ENCODE results near the gene SYDE2. TPM values are rescaled to one million over a fixed set of nuclear protein-coding genes. Genes with fewer than 3 reads are reported as not detected.
"Not testable (repeated sequence)": the region's sequence is repeated elsewhere in the genome, so short reads cannot be mapped to it uniquely, and the experiment has no call there.

SYDE2 gene
- total RNA-seq, 1 donor from 2014 or later, result 4.0 TPM

DNA sequence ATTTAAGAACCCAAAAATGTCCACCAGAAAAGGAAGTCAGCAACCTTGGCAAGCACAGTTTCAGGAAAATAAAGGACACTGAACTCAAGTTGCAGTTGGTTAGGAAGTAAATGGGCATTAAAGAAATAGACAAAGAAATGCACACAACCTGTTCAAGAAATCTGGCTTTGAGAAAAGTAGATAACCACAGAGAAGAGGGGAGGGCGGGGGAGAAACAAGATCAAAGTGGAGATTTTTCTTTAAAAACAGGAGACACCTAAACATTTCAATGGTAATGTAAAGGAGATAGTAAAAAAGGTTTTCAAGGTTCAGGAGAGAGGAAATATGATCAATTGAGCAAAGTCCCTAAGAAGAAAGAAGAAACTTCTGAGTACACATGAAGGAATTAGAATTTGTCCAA is 29.1 kb downstream of the SYDE2 start:
- no peak for DNase-seq (ENCODE audit: low read depth, low spot score)

DNA sequence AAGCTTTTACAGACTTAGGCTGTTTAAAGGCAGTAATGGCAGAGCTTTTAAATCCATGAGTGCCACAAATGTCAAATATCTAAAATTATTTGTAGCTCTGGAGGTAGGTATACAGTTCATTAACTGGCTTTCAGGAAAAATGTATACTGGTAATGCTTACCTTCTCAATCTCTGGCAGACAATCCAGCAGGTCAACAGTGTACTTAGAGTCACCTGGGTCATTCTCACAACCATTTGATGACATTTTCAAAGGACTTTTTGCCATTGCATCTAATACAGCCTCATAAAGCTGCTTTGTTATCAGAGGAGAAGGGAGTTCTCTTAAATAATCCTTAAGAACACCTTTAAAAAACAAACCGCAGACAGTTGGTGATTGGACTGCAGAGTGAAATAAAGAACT is 31.9 kb downstream of the SYDE2 start:
- no peak for DNase-seq (ENCODE audit: low read depth, low spot score)

DNA sequence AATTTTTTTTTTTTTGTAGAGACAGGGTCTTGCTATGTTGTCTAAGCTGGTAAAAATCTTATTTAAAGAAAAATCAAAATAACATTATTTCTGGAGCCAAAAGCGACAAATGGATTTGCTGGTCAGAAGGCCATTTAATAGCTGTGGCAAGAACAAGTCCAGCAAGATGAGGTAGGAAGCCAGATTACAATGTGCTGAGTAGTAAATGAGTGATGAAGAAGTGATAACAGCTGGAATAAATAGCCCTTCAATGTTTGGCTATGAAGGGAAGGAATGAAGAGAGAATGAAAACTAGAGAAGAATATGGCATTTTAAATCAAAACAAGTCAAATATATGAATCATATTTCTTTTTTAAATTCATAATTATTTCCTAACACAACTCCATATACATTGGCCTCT is 34.5 kb downstream of the SYDE2 start:
- DNase-seq (ENCODE audit: low read depth, low spot score), result no peak

DNA sequence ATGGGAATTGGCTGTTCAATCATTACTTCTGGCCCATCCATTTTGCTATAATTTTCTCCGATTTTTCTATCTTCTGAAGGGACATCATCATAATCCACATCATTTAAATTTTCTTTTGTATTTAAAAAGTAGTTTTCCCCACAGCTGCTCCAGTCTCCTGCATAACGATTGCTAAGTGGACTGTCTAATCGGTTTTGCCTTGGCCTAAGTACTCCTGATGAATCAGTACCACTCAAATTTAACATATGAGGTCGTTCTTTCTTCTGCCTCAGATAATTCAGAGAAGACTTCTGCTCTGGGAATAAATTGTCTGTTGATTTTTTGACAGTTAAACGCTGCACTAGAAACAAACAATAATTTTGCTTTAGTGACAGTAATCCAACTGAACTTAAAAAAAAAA is 41.9 kb downstream of the SYDE2 start:
- no peak for DNase-seq (ENCODE audit: low read depth, low spot score)

DNA sequence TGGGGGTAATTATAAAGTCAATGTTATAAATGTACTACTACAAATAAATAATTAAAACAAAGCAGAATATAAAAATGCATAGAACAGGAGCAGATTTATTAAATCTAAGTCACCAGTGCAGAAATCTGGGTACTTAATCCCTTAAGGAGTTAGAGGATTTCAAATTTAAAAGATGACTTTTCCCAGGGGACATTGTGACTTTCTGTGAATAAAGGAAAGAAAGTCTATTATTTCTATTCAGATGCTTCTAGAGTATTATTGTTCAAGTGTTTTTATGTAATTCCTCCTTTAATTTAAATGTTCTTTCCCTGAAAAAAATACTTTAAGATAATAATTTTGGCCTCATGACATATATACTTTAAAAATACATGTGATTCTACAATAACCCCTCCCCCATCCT is 43.4 kb downstream of the SYDE2 start:
- no peak for DNase-seq (ENCODE audit: low read depth, low spot score)

DNA sequence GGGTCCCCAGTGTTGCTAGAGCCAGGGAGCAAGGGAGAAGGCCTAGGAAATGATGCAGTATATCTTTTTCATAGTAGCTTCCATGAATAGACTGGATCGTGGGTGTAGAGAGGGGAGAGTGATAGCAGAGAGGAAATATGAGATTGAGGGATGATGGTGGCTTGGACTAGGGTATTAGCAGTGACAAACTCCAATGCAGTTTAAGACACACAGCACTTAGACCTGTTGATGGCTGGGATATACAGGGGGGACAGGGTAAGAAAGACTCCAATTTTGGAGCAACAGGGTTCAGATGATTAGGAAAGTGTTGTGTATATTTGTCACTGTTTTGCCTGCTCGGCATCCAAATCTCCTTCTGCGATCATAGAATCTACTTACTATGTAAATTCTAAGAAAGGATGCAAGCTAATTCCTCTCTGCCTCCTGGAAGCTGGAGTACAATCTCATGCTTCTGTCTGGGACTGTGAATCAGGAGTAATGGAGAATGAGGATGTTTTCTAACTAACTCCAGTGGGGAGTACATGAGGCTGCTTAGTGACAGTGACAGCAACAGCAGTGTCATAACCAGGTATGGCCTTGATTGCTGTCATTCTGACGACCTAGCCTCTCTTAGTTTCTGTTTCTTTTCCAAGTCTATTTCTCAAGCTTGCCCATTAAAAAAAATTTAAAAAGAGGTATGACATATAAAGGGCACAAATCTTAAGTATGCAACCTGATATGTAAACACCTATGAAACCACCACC is 47.5 kb downstream of the SYDE2 start:
- DNase-seq (ENCODE audit: low read depth, low spot score), result no peak

DNA sequence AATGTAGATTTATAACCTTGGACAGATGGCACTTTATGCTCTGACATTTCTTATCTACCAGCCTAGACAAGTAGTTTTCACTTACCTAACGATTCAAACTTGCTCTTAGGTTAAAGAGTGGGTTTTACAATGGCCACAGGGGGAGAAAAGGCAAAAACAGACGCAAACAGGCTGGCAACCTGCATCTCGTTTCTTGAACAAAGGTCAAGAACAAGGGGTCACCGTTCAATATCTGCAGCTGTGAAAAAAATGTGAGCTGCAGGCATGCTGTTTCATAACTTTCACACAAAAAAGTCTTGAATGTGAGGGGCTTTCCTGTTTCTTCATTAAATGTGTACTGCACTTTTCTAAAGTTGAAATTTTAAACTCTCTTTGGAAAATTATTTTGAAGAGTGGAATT is 49.4 kb downstream of the SYDE2 start:
- no peak for DNase-seq (ENCODE audit: low read depth, low spot score)

DNA sequence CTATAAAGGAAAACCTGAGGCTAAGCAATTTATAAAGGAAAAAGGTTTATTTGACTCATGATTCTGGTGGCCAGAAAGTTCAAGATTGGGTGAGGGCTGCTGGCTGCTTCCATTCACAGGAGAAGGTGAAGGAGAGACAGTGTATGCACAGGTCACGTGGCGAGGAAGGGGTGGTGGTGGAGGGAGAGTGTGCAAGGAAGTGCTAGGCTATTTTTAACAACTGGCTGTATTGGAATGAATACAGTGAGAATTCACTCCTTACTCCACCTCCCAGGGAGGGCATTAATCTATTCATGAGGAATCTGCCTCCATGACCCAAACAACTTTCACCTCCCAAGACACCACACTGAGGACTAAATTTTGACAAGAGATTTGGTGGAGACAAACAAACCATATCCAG is 51.0 kb downstream of the SYDE2 start:
- DNase-seq (ENCODE audit: low read depth, low spot score), result no peak

DNA sequence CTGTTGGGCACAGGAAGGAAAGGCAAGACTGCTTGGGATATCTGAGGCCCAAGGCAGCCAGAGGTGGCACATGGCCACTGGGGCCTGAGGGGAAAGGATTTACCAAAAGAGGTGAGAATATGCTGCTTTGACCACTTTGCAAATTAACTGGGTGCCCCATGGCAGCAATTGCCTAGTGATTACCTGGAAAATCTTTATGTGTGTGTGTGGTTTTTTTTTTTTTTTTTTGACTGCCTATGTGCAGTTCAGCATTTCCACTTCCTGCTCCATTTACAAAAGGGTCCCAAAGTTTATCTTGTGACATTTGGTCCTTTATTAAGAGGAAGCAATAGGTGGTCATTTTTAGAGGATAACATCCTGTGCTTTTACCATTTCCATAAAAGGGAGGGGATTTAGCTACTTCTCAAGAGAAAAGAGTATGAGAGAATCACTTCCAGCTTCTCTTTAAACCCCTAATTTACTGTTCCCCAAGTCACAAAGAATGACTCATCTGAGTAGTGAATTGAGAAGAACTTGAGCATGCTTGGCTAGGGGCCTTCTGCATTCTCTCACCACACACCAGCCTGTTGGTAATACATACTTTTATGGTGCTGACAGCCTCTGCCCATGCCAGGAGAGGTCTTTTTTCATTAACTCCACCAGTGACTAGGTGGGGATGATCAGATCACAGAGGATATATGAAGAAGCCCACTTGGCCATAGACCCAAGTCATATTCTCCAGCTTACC is 52.1 kb downstream of the SYDE2 start:
- DNase-seq (ENCODE audit: low read depth, low spot score), result no peak

DNA sequence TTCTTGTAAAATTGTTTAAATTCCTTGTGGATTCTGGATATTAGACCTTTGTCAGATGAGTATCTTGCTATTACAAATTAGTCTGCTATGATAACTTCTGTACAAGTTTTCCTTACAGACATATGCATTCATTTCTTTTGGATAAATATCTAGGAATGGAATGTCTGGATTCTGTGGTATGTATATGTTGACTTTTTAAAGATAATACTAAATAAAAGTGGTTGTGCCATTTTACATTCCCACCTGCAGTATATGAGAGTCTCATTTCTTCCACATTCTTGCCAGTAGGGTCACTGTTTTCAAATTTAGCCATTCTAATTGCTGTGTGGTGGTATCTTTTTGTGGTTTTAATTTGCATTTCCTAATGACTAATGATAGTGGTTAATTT is 53.9 kb downstream of the SYDE2 start:
- DNase-seq (ENCODE audit: low read depth, low spot score), result no peak

DNA sequence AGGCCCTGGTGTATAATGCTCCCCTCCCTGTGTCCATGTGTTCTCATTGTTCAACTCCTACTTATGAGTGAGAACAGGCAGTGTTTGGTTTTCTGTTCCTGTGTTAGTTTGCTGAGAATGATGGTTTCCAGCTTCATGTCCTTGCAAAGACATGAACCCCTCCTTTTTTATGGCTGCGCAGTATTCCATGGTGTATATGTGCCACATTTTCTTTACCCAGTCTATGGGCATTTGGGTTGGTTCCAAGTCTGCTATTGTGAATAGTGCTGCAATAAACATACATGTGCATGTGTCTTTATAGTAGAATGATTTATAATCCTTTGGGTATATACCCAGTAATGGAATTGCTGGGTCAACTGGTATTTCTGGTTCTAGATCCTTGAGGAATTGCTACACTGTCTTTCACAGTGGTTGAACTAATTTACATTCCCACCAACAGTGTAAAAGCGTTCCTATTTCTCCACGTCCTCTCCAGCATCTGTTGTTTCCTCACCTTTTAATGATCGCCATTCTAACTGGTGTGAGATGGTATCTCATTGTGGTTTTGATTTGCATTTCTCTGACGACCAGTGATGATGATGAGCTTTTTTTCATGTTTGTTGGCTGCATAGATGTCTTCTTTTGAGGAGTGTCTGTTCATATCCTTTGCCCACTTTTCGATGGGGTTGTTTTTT is 54.4 kb downstream of the SYDE2 start:
- DNase-seq (ENCODE audit: low read depth, low spot score), result not testable (repeated sequence)

DNA sequence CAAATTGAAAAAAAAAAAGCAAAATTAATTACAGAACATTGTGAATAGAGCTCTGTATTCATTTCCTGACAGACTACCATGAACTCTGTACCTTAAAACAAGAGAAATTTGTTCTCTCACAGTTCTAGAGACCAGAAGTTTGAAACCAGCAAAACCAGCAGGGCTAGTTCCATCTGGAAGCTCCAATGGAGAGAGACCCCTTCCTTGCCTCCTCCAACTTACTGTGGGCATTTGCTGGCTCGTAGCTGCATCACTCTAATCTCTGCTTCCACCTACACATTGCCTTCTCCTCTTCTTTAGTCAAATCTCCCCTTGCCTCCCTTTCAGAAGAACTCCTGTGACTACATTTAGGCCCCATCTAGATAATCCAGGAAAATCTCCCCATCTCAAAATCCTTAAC is 56.5 kb downstream of the SYDE2 start:
- no peak for DNase-seq (ENCODE audit: low read depth, low spot score)

DNA sequence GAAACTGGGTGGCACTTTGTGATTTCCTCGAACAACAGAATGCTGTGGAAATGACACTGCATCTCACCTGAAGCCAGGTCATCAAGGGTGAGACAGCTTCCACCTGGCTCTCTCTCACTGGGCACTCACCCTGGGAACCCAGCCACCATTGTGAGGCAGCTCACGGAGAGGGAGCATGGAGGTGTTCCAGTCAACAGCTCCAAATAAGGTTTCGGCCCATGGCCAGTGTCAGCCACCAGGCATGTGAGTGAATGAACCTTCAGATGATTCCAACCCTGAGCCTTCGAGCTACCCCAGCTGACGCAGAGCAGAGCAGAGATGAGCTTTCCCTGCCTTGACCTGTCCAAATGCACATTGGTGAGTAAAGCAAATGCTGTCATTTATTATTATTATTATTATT is 58.1 kb downstream of the SYDE2 start:
- no peak for DNase-seq (ENCODE audit: low read depth, low spot score)

DNA sequence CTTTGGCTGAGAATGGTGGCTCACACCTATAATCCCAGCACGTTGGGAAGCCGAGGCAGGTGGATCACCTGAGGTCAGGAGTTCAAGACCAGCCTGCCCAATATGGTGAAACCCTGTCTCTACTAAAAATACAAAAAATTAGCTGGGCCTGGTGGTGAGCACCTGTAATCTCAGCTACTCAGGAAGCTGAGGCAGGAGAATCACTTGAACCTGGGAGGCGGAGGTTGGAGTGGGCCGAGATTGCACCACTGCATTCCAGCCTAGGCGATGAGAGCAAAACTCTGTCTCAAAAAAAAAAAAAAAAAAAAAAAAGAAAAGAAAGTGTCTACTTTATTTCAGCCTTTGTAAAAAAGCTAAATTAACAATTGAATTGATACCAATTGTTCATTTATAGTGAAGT is 62.4 kb downstream of the SYDE2 start:
- DNase-seq (ENCODE audit: low read depth, low spot score), result not testable (repeated sequence)

DNA sequence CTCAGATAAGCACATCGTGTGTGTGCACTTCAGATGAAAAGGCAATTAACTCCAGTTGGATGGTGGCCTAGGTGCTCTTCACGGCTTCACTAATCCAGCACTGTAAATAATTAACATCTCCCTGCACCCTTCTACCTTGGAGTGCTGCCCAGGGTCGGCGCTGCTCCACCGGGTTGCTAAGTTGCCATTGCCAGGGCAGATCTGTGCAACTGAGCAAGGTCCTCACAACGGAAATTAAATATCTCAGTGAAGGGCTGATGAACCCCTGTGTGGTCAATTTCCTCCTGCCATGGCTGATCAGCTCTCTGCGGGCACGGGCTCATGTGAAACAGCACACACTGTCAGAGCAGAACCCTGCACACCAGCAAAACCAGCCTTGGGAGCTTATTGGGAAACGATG is 63.2 kb downstream of the SYDE2 start:
- DNase-seq (ENCODE audit: low read depth, low spot score), result no peak

DNA sequence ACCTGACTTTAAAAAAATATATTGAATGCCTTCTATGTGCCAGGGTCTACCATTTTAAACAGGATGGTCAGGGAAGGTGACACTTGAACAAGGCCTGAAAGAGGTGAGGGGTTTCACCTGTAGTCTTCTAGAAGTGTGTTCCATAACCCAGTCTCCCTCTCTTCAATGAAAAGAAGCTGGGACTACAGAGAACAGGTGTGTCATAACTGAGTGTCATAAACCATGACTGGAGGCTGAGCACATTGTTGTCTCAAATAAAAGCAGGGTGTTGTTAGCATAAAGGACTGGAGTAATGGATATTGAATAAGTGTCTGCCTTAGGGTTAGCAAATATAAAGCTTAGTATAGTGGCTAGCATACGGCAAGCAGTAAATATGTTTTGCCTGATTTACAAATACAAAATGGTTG is 65.4 kb downstream of the SYDE2 start:
- no peak for DNase-seq (ENCODE audit: low read depth, low spot score)

DNA sequence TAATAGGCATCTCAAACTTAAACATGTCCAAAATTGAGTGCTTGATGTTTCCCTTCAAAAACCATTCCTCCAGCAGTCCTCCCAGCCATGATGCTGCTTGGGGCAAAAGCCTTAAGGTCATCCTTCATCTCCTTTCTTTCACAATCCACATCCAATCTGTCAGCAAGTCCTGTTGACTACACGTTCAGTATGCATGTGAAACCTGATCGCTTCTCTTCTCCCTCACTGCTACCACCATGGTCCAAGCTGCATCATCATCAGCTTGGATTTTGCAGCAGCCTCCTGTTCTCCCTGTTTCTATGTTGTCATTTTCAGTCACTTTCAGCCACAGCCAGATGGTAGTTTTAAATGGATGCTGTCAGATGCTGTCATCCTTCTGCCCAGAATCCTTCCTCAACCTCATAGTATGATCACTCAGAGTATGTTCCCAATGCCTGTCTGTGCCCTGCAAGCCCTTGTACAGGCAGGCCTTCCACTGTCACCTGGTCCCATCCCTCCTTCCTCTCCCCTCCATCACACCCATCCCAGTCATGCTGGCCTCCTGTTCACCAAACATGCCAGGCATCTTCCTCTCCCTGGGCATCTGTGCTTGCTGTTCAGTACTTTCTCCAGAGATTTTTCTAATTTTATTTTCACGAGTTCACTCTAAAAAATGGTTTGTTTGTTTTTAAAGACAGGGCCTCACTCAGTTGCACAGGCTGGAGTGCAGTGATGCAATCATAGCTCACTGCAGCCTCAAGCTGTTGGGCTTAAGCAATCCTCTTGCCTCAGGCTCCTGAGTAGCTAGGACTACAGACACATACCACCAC is 66.0 kb downstream of the SYDE2 start:
- no peak for DNase-seq (ENCODE audit: low read depth, low spot score)

DNA sequence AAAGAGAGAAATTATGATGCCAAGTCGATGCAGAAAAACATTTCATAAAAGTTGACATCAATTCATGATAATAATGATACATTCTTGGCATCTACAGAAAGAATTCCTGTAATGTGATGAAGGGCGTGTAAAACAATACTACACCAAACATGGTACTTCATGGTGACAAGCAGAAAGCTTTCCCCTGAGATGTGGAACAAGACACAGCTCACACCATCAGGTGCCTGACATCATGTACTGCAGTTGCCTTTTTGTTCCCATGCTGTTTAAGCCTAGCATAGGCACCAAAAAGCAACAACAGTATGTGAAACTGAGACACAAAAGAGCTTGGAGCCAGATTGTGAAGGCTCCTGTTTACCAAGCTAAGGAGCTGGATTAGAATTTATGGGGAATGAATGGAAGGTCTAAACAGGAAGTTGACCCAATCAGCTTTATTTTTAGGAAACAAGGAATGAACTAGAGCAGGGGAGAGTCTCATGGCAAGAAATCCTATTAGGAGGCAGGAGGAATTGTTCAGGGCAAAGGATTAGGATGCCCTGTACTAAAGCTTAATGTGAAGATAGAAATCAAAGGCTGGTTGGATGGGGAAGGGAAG is 67.2 kb downstream of the SYDE2 start:
- no peak for DNase-seq (ENCODE audit: low read depth, low spot score)

DNA sequence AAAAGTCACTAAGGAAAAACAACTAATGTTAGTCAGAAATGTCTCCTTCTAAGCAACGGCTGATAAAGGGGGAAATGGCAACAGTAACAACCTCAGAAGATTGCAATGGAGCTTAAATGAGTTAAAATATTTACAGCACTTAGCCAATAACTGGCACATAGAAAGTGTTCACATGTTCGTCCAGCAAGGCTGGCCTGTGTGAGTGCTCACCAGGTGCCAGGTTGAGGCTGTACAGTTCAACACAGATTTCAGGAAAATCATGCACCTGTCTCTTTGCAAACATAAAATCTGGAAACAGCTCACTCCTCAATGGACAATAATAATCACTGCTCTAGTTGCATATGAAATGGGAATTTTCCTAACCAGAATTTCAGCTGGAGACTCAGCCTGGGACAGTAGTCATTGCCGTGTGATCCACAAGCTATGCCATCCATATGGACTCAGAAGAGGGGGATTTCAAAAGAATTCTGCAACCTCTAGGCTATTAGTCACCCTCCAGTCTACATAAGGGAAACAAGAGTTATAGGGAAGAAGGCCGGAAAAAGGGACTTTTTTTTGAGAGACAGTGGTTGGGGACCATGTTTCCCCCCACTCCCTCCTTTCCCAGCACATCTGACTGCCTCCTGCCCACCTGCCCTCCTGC is 68.6 kb downstream of the SYDE2 start:
- no peak for DNase-seq (ENCODE audit: low read depth, low spot score)

DNA sequence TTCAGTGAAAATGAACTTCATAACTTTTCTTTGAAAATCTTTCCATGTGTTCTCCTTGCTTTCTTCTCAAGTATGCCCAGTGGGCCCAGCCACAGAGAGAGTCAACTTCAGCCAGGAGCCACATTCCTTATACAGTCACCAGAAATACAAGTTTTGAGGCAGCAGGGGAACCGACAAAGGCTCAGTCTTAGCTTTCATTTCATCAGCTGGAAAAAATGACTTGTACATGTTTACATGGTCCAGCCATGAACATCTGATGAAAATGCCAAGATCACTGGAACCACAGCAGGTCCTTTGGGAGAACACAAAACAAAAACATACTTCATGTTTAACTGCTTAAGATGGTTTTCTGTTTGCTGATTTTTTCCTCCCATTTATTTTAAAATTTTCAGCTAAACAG is 72.5 kb downstream of the SYDE2 start:
- DNase-seq (ENCODE audit: low read depth, low spot score), result no peak

DNA sequence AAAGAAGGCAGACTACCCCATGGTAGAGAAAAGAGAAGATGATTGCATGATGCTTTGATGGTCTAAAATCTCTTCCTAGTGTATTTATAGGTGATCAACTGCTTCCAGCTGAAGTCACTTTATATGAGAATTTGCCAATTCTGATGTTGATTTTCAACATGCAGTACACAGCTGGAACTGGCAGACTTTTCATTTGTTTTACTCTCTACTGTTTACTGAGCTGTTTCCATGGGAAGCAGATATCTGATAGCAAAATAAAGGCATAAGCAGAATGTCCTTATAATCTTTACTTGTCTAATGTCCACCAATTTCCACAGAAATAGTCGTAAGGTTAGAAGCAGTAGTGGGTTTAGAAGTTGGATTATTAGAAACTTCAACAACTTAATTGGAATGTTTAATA is 74.9 kb downstream of the SYDE2 start:
- DNase-seq (ENCODE audit: low read depth, low spot score), result no peak

Data from pulmonary artery endothelial cell (primary cell).